Mucosa of rectum (tissue), 2 donors: ENCODE measurements around the gene FAM227B.
"Not testable (repeated sequence)": the region's sequence is repeated elsewhere in the genome, so short reads cannot be mapped to it uniquely, and the experiment has no call there.

ENCODE experiments used
- H3K27ac ChIP-seq, 2 donors: one replicate each; pipeline ENCODE4 v1.7.0; 2013; ENCODE audit warnings: inconsistent platforms in 2 of 2, low read depth in 2 of 2, low read length in 2 of 2
- H3K27me3 ChIP-seq, 2 donors: one replicate each; pipeline ENCODE4 v1.7.0; 2013; ENCODE audit warnings: low read length in 2 of 2; ENCODE audit not compliant: control insufficient read depth in 2 of 2, insufficient read depth in 2 of 2
- H3K36me3 ChIP-seq, 2 donors: one replicate each; pipeline ENCODE4 v1.7.0; 2013; ENCODE audit warnings: low read length in 2 of 2; ENCODE audit not compliant: control insufficient read depth in 2 of 2, insufficient read depth in 2 of 2
- H3K4me1 ChIP-seq, 2 donors: one replicate each; pipeline ENCODE4 v1.7.0; 2013; ENCODE audit warnings: low read length in 2 of 2, mild to moderate bottlenecking in 1 of 2; ENCODE audit not compliant: control insufficient read depth in 2 of 2, insufficient read depth in 2 of 2
- H3K4me3 ChIP-seq, 2 donors: one replicate each; pipeline ENCODE4 v1.7.0; 2013; ENCODE audit warnings: low read length in 2 of 2
- H3K9ac ChIP-seq, 2 donors: one replicate each; pipeline ENCODE4 v1.7.0; 2013; ENCODE audit warnings: low read length in 2 of 2, low read depth in 1 of 2, mild to moderate bottlenecking in 1 of 2
- H3K9me3 ChIP-seq, 2 donors: one replicate each; pipeline ENCODE4 v1.7.0; 2013; ENCODE audit warnings: low read length in 2 of 2; ENCODE audit not compliant: control insufficient read depth in 2 of 2
- donor health status: healthy.
- donor health status: Normal muscosa, but diverticular disease.

FAM227B gene

GRCh38 chr15:49370782-49371181 lies 249.8 kb downstream of the FAM227B start:
- H3K4me1 ChIP-seq = no peaks in the 10 kb centered on the region
- no peaks in the 10 kb centered on the region for H3K9me3 ChIP-seq
- H3K27ac ChIP-seq = no peak overlapping the region
- no peaks in the 10 kb centered on the region for H3K36me3 ChIP-seq
- no peaks in the 10 kb centered on the region for H3K27me3 ChIP-seq
- no peak overlapping the region for H3K4me3 ChIP-seq
- H3K9ac ChIP-seq = no peak overlapping the region

- H3K27me3 ChIP-seq = no peaks in the 10 kb centered on the region
- no peak overlapping the region for H3K4me3 ChIP-seq
- H3K36me3 ChIP-seq = no peaks in the 10 kb centered on the region
- H3K9ac ChIP-seq = no peak overlapping the region
- no peaks in the 10 kb centered on the region for H3K4me1 ChIP-seq
- no peaks in the 10 kb centered on the region for H3K9me3 ChIP-seq
- H3K27ac ChIP-seq = no peak overlapping the region
These were observed 254.1 kb downstream of the FAM227B start for GRCh38 chr15:49366496-49366895.

- Histone ChIP-seq H3K36me3 (no peaks in the 10 kb centered on the region), H3K4me1 (no peaks in the 10 kb centered on the region), H3K9ac (no peak overlapping the region), H3K9me3 (no peaks in the 10 kb centered on the region), H3K27ac (no peak overlapping the region), H3K4me3 (no peak overlapping the region), H3K27me3 (no peaks in the 10 kb centered on the region)
These were observed 259.2 kb downstream of the FAM227B start for GRCh38 chr15:49361370-49361769.

- not testable (repeated sequence) for H3K27ac ChIP-seq, H3K9me3 ChIP-seq, H3K36me3 ChIP-seq, H3K9ac ChIP-seq, H3K4me1 ChIP-seq, H3K27me3 ChIP-seq, H3K4me3 ChIP-seq
These were observed 266.2 kb downstream of the FAM227B start for GRCh38 chr15:49354439-49354838.

- H3K27ac ChIP-seq = no peak overlapping the region
- no peaks in the 10 kb centered on the region for H3K4me1 ChIP-seq
- H3K4me3 ChIP-seq = no peak overlapping the region
- H3K9ac ChIP-seq = no peak overlapping the region
- H3K9me3 ChIP-seq = no peaks in the 10 kb centered on the region
- no peaks in the 10 kb centered on the region for H3K36me3 ChIP-seq
- no peaks in the 10 kb centered on the region for H3K27me3 ChIP-seq
These were observed 277.1 kb downstream of the FAM227B start for GRCh38 chr15:49343546-49343945.

GRCh38 chr15:49339656-49340055 lies 281.0 kb downstream of the FAM227B start:
- Histone ChIP-seq H3K9ac (no peak overlapping the region), H3K9me3 (no peaks in the 10 kb centered on the region), H3K27ac (no peak overlapping the region), H3K4me1 (no peaks in the 10 kb centered on the region), H3K36me3 (no peaks in the 10 kb centered on the region), H3K27me3 (no peaks in the 10 kb centered on the region), H3K4me3 (no peak overlapping the region)

GRCh38 chr15:49331951-49332350 lies 288.7 kb downstream of the FAM227B start:
- no peak overlapping the region for H3K4me3 ChIP-seq
- H3K9me3 ChIP-seq = no peaks in the 10 kb centered on the region
- peaks cover 0 to 7% of the 10 kb centered on the region in 2 donors for H3K36me3 ChIP-seq
- H3K27ac ChIP-seq = no peak overlapping the region
- no peak overlapping the region for H3K9ac ChIP-seq
- no peaks in the 10 kb centered on the region for H3K4me1 ChIP-seq
- H3K27me3 ChIP-seq = no peaks in the 10 kb centered on the region

- Histone ChIP-seq H3K27me3 (no peaks in the 10 kb centered on the region), H3K9ac (no peak overlapping the region), H3K36me3 (peaks cover 0 to 7% of the 10 kb centered on the region in 2 donors), H3K4me3 (no peak overlapping the region), H3K9me3 (no peaks in the 10 kb centered on the region), H3K4me1 (no peaks in the 10 kb centered on the region), H3K27ac (no peak overlapping the region)
These were observed 289.2 kb downstream of the FAM227B start for GRCh38 chr15:49331442-49331841.

- no peak overlapping the region for H3K27ac ChIP-seq
- H3K9me3 ChIP-seq = no peaks in the 10 kb centered on the region
- no peak overlapping the region for H3K4me3 ChIP-seq
- no peaks in the 10 kb centered on the region for H3K4me1 ChIP-seq
- no peaks in the 10 kb centered on the region for H3K27me3 ChIP-seq
- no peak overlapping the region for H3K9ac ChIP-seq
- peaks cover 0 to 7% of the 10 kb centered on the region in 2 donors for H3K36me3 ChIP-seq
These were observed 290.5 kb downstream of the FAM227B start for GRCh38 chr15:49330166-49330565.

- Histone ChIP-seq H3K27ac (no peak overlapping the region), H3K9ac (no peak overlapping the region), H3K4me3 (no peak overlapping the region), H3K4me1 (no peaks in the 10 kb centered on the region), H3K27me3 (no peaks in the 10 kb centered on the region), H3K9me3 (no peaks in the 10 kb centered on the region), H3K36me3 (peaks cover 0 to 7% of the 10 kb centered on the region in 2 donors)
These were observed 291.7 kb downstream of the FAM227B start for GRCh38 chr15:49328941-49329340.

- no peak overlapping the region for H3K27ac ChIP-seq
- no peak overlapping the region for H3K9ac ChIP-seq
- peaks cover 0 to 7% of the 10 kb centered on the region in 2 donors for H3K36me3 ChIP-seq
- H3K27me3 ChIP-seq = no peaks in the 10 kb centered on the region
- no peaks in the 10 kb centered on the region for H3K9me3 ChIP-seq
- no peak overlapping the region for H3K4me3 ChIP-seq
- H3K4me1 ChIP-seq = no peaks in the 10 kb centered on the region
These were observed 292.7 kb downstream of the FAM227B start for GRCh38 chr15:49327927-49328326.
